GM23248 (cell line): ENCODE data around the gene GMEB2.

Source experiments
- EZH2 ChIP-seq: fragments of 200-600 bp; sonication (generic); IDR thresholded peaks from 2 replicates; pipeline ENCODE4 v1.6.1; 2018; ENCODE audit warnings: antibody characterized with exemption, mild to moderate bottlenecking; ENCODE audit not compliant: insufficient read depth, poor library complexity, severe bottlenecking
- EZH2phosphoT487 ChIP-seq: fragments of 200-600 bp; sonication (generic); IDR thresholded peaks from 2 replicates; pipeline ENCODE4 v1.6.1; 2018; ENCODE audit warnings: antibody characterized with exemption, moderate library complexity, mild to moderate bottlenecking, low read depth; ENCODE audit not compliant: insufficient read depth

- TF ChIP-seq EZH2 (no peak), EZH2phosphoT487 (no peak)
Measured at GRCh38 chr20:63578224-63579016, 48.5 kb downstream of the GMEB2 start.
